ENCODE results near the gene SORL1.

SORL1 gene

DNA sequence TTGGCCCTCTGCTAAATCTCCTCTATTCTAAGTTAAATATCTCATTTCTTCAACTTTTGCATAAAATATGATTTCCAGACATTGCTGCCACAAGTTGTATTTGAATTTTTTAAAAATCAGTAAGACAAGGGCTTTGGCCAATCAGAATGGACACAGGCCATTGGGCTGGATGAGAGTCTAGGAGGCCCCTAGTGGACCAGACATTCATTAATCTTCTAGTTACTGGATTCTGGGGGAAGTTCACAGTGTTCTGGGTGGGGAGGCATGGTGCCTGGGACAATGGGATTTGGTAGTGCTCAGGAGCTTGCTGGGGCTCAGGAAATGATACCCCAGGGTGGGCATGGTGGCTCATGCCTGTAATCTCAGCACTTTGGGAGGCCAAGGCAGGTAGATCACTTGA is 12.4 kb upstream of the SORL1 start:
- Histone ChIP-seq H3K4me1 (no peaks in the 10 kb centered on the region), H3K9me3 (ENCODE audit: control insufficient read depth, low read length) (no peaks in the 10 kb centered on the region), H3K4me2 (ENCODE audit: low read length) (no peak overlapping the region), H3K4me3 (ENCODE audit: low read depth, low read length) (no peak overlapping the region), H2AFZ (no peak overlapping the region), H3K27me3 (ENCODE audit: control insufficient read depth, insufficient read depth, low read length) (no peaks in the 10 kb centered on the region), H3K79me2 (no peaks in the 10 kb centered on the region), H3K27ac (no peak overlapping the region), H3K36me3 (ENCODE audit: control insufficient read depth, insufficient read depth, low read length) (no peaks in the 10 kb centered on the region), H3K9ac (no peak overlapping the region)
- TF ChIP-seq, protein P1, sequence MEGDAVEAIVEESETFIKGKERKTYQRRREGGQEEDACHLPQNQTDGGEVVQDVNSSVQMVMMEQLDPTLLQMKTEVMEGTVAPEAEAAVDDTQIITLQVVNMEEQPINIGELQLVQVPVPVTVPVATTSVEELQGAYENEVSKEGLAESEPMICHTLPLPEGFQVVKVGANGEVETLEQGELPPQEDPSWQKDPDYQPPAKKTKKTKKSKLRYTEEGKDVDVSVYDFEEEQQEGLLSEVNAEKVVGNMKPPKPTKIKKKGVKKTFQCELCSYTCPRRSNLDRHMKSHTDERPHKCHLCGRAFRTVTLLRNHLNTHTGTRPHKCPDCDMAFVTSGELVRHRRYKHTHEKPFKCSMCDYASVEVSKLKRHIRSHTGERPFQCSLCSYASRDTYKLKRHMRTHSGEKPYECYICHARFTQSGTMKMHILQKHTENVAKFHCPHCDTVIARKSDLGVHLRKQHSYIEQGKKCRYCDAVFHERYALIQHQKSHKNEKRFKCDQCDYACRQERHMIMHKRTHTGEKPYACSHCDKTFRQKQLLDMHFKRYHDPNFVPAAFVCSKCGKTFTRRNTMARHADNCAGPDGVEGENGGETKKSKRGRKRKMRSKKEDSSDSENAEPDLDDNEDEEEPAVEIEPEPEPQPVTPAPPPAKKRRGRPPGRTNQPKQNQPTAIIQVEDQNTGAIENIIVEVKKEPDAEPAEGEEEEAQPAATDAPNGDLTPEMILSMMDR (IDR thresholded peaks at IDR 0.05) = no peak

DNA sequence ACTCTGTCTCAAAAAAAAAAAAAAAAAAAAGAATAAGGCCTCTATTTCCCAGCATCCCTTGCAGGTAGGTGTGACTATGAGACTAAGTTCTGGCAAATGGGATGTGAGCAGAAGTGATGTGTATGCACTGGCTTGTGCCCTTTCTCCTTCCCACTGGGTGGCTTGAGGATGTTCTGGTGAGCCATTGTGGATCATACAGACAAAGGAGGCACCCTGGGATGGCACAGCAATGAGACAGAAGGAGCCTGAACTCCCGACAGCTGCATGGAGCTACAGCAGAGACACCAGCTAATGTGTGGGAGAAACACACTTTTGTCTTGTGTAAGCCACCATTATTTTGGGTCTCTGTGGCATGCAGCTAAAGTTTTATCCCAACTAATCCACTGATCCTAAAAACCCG is 10.6 kb upstream of the SORL1 start:
- Histone ChIP-seq H3K27ac (no peak overlapping the region), H3K27me3 (ENCODE audit: control insufficient read depth, insufficient read depth, low read length) (no peaks in the 10 kb centered on the region), H3K4me2 (ENCODE audit: low read length) (no peak overlapping the region), H3K9me3 (ENCODE audit: control insufficient read depth, low read length) (no peaks in the 10 kb centered on the region), H3K79me2 (no peaks in the 10 kb centered on the region), H3K4me1 (no peaks in the 10 kb centered on the region), H3K9ac (no peak overlapping the region), H2AFZ (no peak overlapping the region), H3K36me3 (ENCODE audit: control insufficient read depth, insufficient read depth, low read length) (no peaks in the 10 kb centered on the region), H3K4me3 (ENCODE audit: low read depth, low read length) (no peak overlapping the region)
- TF ChIP-seq, protein P1 (IDR thresholded peaks at IDR 0.05) = no peak

- Histone ChIP-seq H3K4me1 (no peaks in the 10 kb centered on the region), H3K9ac (no peak overlapping the region), H2AFZ (no peak overlapping the region), H3K27ac (no peak overlapping the region), H3K27me3 (ENCODE audit: control insufficient read depth, insufficient read depth, low read length) (no peaks in the 10 kb centered on the region), H3K9me3 (ENCODE audit: control insufficient read depth, low read length) (no peaks in the 10 kb centered on the region), H3K79me2 (no peaks in the 10 kb centered on the region), H3K4me3 (ENCODE audit: low read depth, low read length) (no peak overlapping the region), H3K4me2 (ENCODE audit: low read length) (no peak overlapping the region), H3K36me3 (ENCODE audit: control insufficient read depth, insufficient read depth, low read length) (no peaks in the 10 kb centered on the region)
- TF ChIP-seq, protein P1 (IDR thresholded peaks at IDR 0.05) = no peak
Measured at GRCh38 chr11:121443688-121444275, 8.3 kb upstream of the SORL1 start.

GRCh38 chr11:121444526-121444925 is 7.6 kb upstream of the SORL1 start:
- Histone ChIP-seq H2AFZ (no peak overlapping the region), H3K4me2 (ENCODE audit: low read length) (no peak overlapping the region), H3K79me2 (no peaks in the 10 kb centered on the region), H3K9ac (no peak overlapping the region), H3K27ac (no peak overlapping the region), H3K27me3 (ENCODE audit: control insufficient read depth, insufficient read depth, low read length) (no peaks in the 10 kb centered on the region), H3K4me1 (no peaks in the 10 kb centered on the region), H3K4me3 (ENCODE audit: low read depth, low read length) (no peak overlapping the region), H3K9me3 (ENCODE audit: control insufficient read depth, low read length) (no peaks in the 10 kb centered on the region), H3K36me3 (ENCODE audit: control insufficient read depth, insufficient read depth, low read length) (no peaks in the 10 kb centered on the region)
- TF ChIP-seq, protein P1 (IDR thresholded peaks at IDR 0.05) = no peak

DNA sequence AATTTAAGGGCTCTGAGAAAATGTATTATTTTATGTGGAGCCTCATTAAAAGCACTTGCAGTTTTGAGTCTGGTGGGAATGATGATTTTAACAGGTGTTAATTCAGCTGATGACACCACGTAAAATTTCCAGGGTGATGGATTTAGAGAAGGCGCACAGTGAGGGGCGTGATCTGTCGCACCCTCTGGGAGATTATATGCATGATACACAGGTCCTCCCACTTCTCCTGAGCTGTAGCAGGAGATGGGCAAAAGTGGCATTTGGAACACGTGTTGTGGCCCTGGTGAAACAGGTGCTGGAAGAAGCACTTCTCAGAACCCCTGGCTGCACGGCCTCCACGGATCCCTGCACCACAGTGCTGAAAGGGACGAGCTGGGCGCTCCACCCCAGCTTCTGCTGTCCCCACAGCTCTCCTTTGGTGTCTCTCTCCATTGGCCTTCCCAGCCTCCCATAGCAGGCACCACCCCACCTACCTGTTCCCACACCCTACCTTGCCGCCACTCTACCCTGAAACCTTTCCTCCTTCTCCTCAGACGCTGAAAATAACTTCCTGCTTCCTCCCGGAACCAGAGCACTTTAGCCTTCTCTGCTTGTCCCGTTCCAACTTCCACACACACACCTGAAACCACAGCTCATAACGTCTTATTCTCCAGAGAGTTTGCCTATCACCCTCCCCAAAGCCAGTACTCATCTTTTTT is 6.9 kb upstream of the SORL1 start:
- Histone ChIP-seq H3K79me2 (no peaks in the 10 kb centered on the region), H3K9ac (no peak overlapping the region), H2AFZ (no peak overlapping the region), H3K4me3 (ENCODE audit: low read depth, low read length) (no peak overlapping the region), H3K4me1 (no peaks in the 10 kb centered on the region), H3K27ac (no peak overlapping the region), H3K36me3 (ENCODE audit: control insufficient read depth, insufficient read depth, low read length) (no peaks in the 10 kb centered on the region), H3K9me3 (ENCODE audit: control insufficient read depth, low read length) (no peaks in the 10 kb centered on the region), H3K4me2 (ENCODE audit: low read length) (no peak overlapping the region), H3K27me3 (ENCODE audit: control insufficient read depth, insufficient read depth, low read length) (no peaks in the 10 kb centered on the region)
- TF ChIP-seq, protein P1 (IDR thresholded peaks at IDR 0.05) = no peak
